Measurements from ENCODE around the gene KCNQ2. TPM values are rescaled to one million over a fixed set of nuclear protein-coding genes. Genes with fewer than 3 reads are reported as not detected.
"Not testable (repeated sequence)": the region's sequence is repeated elsewhere in the genome, so short reads cannot be mapped to it uniquely, and the experiment has no call there.

Gene KCNQ2
- total RNA-seq, 1 donor from 2014 or later: not detected

DNA sequence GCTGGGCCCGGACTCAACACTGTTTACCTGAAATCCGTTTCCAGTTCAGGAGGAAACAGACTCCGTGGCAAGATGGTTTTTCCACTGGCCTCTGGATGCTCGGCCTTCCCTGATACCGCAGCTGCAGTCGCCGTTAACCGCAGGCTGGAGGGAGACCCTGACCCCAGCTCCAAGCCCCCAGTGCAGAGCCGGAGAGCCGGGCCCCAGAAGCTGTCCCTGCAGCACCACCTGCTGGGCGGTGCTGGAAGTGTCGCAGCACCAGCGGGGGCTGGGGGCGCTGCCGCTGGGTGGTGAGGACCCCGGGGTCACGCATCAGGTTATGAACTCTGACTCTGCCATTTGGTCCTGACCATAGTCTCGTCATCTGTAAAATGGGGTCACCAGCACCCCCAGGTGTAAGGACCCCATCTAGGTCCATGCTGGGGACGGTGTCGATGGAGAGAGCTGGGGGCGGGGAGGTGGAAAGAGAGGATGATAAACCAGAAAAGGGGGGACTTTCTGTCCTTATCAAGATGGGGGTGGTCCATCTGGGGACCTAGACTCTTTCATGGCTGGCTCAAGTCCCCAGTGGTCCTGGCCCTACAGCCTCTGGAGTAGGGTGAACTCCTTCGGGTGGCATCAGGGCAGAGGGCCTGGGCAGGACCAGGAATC lies 90.5 kb downstream of the KCNQ2 start:
- DNase-seq: peak; percentile 28

DNA sequence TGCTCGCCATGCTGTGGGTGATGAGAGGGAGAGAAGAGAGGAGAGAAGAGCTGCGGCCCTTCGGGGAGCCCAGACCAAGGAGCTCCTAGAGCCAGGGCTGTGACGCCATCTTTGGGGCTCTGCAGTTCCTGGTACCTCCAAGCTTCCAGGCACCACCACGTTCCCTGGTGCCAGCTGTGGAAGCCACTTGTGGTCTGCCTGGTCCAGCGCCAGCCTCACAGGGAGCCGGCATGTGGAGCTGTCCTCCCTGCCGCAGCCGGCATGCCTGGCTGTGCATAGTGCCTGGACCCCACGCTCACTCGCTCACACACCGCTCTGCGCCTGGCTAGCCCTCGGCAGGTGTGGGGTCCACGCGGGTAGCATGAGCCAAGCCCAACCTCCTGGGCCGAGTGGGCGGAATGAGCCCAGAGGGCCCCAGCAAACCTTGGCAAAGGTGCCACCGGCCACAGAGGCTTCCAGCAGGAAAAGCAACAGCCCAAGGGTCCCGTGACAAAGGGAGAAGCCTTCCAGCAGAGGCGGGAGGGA lies 92.0 kb downstream of the KCNQ2 start:
- no peak for DNase-seq

DNA sequence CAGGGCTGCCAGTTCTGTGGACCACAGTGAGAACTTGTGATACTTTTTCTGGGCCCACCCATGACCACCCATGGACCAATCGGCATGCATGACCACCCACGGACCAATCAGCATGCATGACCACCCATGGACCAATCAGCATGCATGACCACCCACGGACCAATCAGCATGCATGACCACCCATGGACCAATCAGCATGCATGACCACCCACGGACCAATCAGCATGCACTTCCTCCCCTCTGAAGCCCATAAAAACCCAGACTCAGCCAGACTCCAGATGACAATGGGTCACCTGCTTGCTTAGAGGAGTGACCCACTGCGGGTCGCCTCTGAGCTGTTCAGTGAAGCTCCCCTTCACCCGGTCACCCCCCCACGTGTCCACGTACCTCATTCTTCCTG lies 92.6 kb downstream of the KCNQ2 start:
- DNase-seq: not testable (repeated sequence)

DNA sequence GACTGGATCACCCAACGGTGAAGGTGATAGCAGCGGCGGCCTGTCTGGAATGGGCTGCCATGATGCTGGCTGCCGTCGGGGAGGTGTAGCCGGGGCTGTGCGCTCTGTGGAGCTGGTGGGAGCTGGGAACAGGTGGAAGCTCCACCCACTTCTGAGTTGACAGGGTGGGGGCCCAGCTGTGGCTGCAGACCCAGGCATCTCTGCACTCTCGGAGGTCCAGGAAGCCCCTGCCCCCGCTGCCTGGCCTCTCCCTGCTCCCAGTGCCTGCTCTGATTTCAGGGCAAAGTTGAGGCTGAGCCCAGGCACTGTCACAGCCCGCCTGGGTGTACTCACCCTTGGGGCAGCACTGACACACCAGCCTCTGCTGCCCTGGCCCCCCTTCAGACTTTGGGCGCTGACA lies 93.2 kb downstream of the KCNQ2 start:
- DNase-seq: no peak

DNA sequence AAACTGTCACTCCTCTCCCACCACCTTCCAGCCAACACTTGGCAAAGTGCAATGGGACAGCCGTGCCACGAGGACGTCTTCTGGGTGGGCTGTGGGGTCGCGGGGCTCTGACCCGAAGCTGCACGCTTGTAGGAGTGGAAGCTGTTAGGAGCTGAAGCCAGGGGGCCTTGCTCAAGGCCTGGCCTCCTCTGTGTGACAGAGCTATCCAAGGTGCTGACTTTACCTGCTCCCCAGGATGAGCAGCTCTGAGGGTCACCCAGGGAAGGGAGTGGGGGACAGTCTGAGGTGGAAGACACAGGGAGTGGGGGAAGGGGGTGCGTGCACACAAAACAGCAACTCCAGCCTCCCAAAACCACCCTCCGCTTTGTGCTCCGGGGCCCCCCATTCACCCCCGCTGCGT lies 93.8 kb downstream of the KCNQ2 start:
- DNase-seq: no peak

DNA sequence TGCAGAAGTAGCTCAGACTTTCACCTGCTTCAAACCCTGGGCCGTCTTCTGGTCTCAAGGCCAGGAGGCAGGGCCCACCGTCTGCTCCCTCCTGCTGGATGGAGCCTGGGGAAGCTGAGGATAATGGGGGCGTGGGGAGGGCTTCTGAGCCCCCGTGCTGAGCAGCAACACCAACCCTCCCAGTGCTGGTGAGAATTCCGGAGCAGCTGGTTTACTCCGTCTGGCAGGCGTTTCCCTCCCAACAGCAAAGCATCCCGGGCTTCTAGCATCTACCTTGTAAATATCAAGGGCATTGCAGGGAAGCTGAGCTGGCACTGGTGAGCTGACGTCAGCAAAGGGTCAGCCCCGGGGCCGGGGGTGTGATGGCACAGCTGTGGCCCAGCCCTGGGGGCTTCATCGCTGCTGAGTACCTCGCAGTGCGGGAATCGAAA lies 94.5 kb downstream of the KCNQ2 start:
- no peak for DNase-seq

DNA sequence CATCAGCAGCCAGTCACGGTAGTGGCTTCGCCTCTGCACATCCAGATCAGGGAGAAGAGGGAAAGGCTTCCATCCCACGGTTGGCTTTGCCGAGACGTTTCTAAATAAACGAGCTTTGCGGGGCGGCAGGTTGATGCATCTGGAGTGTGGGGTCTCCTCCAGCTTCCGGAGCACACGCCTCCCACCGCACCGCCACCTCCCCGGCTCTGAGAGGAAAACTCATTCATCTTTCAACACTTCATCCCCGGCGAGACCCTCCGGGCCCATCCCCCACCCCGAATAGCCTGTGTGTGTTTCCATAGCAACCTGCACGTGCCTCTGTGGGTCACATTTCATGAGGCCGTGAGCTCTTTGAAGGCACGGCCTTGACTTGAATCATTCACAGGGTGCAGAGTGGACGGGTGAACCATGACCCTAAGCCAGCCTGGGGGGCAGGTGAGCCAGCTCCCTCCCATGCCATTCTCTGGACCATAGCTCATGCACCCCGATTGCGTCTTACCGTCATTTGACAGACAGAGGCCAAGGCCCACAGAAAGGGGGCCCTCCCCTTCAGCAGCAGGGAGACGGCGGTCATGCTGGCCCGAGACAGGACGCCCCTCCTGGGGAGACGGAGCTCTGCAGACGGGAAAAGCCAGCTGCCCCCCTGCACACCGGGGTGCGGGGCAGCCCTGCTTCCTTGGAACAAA lies 95.1 kb downstream of the KCNQ2 start:
- no peak for DNase-seq

DNA sequence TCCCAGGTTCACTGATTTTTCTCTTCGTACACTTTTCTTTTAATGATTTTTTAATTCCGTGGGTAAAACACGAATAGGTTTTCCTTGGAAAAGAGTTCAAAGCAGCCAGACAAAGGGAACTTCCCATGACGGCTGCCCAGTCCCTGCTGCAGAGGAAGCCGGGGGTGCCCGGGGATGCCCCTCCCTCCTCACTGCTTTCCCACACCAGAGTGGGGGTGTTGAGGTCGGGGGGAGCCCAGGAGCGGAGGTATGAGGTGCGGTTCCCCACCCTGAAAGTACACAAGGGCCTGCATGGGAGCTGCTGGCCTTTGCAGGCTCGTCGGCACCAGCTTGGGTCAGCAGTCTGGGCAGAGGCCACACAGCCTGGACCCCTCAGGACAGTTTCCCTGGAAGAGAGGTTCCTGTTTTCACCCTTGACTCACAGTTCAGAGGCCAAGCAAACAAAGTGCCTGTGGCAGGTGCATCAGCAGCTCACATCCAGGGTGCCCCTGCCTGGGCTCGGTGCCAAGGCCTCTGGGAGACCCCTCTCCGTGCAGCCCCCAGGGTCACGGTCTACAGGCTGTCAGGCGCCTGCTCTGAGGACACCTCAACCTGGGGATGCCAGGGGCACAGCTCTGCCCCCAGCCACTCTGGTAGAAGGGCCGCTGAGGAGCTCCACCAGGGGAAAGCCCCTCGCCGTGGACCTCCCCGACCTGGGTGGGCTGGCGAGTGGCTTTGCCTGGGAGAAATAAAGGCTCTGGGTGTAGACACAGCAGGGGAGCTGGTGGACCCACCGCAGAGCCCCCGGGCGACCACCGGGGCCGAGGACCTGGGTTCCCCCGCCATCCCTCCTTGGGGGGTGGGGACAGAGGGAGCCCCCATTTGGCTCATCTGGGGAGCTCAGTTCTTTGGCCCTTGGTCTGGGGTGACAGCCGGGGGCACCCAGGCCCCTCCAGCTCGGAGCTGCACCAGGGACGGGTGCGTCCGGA lies 95.9 kb downstream of the KCNQ2 start:
- DNase-seq: no peak

DNA sequence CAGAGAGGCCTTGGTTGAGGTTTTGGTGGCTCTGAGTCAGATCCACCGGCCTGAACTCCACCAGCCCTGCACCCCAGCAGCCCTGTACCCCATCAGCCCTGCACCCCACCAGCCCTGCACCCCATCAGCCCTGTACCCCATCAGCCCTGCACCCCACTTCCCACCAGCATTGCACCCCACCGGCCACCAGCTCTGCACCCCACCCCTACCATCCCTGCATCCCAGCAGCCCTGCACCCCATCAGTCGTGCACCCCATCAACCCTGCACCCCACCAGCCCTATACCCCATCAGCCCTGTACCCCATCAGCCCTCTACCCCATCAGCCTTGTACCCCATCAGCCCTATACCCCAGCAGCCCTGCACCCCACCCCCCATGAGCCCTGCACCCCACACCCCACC lies 97.0 kb downstream of the KCNQ2 start:
- DNase-seq: no peak

DNA sequence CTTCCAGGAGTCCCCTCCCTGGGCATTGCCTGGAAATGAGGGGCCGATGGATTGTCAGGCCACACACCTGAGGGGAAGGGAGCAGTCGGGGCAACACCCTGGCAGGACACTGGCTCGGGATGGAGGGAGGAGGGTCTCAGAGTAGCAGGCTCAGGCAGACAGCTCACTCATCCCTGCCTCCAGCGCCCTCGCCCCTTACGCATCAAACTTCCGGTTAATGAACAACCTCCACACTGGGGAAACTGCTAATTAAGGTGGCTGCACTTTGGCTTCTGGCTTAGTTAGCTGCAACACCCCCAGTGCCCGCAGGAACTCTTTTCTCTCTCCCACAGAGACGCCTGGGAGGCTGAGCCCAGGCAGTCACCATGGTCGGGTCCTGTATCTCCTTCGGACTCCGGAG lies 98.0 kb downstream of the KCNQ2 start:
- DNase-seq: no peak

DNA sequence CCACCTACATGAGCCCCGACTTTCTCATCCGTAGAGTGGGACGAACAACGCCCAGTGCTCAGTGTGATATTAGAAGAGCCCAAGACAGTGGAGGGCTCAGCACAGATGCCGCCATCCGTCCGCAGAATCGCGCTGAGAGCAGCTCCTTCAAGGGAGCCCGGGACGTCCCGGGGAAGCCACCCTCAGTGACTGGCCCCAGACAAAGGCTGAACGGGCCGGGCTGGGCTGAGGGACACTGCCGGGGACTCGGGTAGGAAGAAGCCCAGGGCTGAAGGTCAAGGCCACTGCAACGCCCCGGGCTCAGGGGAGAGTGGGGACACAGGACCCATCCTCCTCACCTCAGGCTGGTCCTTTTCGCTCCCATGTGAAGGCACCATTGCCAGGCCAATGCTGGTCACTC lies 98.5 kb downstream of the KCNQ2 start:
- no peak for DNase-seq

DNA sequence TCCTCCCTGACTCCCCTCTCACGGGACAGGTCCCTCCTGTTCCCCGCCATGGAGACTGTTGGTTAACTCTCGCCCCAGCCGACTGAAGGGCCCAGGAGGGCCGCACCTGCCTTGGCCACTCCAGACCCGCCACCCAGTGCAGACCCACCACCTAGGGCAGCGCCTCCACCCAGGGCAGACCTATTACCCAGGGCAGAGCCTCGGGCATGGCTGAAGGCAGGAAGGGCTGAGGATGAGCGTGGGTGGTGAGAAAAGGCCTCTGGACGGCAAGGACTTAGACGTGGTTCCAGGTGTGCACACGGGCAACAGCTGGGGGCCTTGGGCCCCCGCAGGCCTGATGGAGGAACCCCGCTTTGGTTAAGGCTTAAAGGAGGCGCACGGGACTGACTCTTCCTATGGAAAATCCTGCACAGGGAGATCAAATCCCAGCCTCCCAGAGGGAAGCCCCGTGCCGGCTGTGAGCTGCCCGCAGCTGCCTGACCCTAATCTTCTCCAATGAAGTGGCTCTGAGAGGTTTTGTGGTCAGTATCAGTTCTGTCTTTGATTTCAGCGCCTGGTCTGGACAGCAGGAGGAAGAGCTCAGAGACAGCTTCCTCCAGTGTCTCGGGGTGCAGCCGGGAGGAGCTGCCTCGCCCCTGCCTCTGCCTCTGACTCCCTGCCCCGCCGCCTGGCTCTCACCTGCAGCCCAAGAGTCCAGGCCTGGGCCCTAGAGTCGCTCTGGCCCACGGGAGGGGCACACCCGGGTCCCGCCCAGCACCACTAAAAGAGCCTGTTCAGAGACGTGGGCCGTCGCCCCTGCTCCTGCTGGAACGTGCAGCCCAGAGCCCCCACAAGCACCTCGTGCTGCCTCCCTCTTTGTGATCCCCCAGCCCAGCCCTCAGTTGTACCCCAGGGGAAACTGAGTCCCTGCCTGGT lies 99.2 kb downstream of the KCNQ2 start:
- no peak for DNase-seq

DNA sequence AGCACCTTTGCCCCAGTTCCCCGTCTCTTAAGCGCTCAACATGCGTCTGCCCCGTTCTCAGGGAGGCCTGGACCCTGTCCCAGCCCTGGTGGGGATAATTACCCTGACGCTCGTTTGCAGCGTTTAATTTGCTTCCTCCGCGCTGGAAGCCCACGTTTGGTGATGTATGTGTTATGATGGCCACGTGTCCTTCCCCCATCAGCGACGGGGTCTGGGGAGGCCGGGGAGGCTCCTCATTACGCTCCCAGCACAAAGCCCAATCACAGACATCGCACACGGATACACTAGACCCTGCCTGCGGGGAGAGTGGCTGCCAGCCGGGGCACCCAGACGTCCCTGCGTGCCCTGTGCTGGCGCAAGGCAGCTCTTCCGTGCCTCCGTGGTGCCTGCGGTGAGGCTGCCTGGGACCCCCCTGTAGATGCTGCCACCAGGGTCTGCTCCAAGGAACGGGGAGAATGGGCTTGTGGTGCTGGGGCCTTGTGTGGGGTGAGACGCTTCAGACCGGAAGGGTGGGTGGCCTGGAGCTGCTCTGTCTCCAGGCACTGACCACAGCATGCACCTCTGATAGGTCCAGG lies 101.1 kb downstream of the KCNQ2 start:
- no peak for DNase-seq

DNA sequence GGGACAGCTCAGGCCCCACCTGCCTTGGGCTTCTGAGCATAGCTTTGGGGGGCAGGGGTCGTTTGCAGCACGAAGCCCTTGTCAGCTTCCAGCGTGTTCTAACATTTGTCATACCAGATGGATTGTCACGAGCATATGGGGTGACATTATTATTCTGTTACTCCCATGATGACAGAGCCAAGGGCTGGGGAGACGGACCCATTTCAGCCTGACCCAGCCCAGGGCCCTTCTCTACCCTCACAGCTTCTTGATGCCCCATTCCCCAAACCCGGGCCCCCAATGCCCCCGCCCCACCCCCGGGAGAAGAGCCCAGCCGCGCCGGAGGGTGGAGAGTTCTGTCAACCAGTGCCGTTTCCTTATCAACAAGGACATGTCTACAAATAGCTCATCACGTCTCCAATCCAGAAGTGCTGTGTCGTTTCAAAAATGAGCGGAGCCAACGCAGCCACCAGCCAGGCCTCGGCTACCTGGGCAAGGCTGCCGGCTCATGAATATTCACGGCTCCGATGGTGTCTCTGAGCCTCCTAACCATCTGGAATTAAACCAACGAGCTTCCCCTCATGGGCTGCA lies 101.8 kb downstream of the KCNQ2 start:
- no peak for DNase-seq

DNA sequence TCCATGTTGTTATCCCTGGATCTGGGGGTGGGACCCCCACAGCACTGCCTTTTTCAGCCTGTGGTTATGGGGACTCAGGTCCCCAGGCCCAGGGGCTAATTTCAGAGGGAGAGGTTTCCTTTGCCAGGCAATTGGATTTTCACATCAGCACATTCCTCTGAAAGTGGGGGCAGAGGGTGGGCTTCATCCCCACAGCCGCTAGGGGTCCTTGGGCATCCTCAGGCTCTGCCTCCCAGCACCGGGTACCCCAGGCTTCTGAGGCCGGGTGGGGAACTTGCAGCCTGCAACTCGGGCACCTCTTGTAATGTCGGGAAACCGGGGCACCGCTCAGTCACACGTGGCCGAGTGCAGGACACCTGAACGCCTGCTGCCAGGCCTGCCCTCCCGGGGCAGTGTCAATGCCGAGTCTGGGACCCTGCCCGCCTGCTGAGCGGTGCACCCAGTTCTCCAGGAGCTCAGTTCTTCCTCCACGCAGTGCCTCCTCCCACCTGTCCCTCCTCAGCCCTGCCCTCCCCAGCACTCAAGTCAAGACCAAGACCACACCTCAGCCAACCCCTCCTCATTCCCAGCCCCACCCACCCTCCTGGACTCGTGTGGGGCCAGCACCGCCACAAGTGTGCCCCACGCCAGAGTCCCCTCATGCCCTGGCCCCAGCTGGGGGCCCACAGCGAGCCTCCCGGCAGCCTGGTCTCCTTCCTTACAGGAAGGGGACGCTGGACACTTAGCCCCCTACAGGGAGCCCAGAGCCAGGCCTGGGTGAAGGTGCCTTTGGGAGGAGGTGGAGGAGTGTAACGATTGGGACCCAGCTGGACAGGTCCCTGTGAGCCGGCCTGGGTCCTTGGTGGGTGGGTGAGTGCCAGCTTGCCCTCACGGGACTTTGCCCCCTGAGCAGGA lies 102.5 kb downstream of the KCNQ2 start:
- no peak for DNase-seq

DNA sequence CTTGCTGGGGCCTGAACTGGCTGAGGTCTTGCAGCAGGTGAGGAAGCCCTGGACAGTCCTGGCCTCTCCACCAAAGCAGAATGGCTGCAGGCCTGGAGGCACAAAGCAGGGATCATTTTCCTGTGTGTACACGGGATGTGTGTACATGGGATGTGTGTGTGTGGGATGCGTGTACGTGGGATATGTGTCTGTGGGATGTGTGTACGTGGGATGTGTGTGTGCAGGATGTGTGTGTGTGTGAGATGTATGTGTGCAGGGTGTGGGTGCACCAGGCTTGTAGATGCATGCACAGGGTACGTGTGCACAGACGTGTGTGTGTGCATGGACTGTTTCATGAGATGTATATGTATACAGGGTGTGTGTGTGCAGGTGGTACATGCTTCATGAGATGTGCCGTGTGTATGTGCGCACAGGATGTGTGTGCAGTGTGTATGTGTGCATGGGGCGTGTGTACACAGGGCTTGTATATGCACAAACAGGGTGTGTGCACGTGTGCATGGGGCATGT lies 103.4 kb downstream of the KCNQ2 start:
- no peak for DNase-seq

DNA sequence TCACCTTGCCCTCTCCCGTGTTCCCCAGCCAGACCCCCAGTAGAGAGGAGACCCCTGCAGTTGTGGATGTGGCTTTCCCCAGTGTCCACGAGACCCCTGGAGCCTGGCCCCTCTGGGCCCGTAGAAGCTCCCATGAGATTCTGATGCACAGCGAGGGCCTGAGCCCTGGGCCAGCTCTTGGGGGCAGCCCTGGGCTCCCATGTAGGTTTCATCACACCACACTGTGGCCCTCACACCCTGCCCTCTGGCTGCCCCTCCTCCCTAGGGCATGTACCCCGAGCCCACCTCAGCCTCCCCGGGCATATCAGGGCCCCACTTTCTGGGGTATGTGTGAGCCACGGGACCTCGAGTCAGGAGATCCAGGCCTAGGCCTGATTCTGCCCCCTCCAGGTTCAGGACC lies 104.3 kb downstream of the KCNQ2 start:
- no peak for DNase-seq

DNA sequence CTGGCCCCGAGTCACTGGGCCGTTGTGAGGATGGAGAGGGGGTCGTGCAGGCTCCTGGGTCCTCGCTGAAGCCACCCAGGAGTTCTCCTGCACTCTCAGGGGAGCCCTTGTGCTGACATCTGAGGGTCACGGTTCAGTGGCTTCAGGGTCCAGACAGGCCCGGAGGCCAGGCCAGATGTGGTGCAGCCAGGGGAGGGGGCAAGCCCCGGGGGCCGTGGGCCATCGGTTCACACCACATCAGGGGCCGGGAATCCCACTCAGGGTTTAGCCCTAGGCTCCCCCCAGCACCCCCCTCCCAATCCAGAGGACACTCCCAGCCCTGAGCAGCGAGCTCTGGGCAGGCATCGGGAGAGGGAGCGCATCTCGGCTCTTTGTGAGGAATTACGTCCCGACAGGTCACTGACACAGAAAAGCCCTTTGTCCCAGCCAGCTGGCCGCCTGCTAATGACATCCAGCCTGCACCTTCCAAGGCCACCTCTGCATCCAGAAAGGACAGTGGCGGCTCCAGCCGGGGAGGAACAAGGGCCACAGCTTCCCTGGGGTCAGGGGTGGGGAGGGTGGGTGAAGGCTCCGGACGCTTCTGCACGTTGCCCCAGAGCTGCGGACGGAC lies 104.9 kb downstream of the KCNQ2 start:
- no peak for DNase-seq
